Subcutaneous adipose tissue (tissue), 4 donors: Measurements from ENCODE around the gene RNFT2. TPM values are rescaled to one million over a fixed set of nuclear protein-coding genes. Genes with fewer than 3 reads are reported as not detected.

ENCODE experiments used
- CTCF ChIP-seq: fragments of 450-650 bp; IDR thresholded peaks from one replicate; pipeline ENCODE4 v1.5.1; 2016; ENCODE audit warnings: low read depth, mild to moderate bottlenecking, control low read depth, antibody characterized with exemption, moderate library complexity
- total RNA-seq, 4 donors: library from RNA; depleted of rRNA; stranded (reverse); fragments of >200 nt; gene quantifications; one replicate each; pipeline ENCODE4 v1.1.0, GENCODE V29; 2016

The RNFT2 gene
- total RNA-seq, 4 donors from 2014 or later = 0.49 to 2.6 (median 1.2) TPM

DNA sequence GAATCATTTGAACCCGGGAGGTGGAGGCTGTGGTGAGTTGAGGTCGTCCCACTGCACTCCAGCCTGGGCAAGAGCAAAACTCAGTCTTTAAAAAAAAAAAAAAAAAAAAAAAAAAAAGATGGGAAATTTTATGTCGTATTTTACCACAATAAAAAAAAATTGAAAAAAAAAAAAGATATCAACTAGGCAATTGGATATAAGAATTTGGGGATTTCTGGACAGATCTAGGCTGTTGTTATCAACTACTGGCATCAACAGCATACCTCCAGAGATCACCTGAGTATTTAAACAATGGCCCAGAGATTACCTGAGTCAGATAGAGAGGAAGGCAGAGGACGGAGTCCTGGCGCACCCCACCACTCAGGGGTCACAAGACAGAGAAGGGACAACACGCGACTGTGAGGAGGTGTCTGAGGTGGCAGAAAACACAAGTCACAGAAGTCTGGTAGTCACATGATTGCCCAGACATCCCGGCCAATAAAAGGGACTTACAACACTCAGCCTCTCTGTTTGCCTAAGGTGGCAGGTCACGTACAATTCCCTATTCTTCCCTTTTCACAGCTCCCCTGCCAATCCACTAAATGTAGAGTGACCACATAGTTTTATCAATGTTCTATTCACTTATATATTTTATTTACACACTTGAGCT is 2.0 kb upstream of the RNFT2 start:
- no peak for TF ChIP-seq CTCF

- no peak for TF ChIP-seq CTCF
Observed at GRCh38 chr12:116736962-116737773, 947 bp upstream of the RNFT2 start.

GRCh38 chr12:116739381-116739887 is 1.3 kb downstream of the RNFT2 start:
- no peak for TF ChIP-seq CTCF

DNA sequence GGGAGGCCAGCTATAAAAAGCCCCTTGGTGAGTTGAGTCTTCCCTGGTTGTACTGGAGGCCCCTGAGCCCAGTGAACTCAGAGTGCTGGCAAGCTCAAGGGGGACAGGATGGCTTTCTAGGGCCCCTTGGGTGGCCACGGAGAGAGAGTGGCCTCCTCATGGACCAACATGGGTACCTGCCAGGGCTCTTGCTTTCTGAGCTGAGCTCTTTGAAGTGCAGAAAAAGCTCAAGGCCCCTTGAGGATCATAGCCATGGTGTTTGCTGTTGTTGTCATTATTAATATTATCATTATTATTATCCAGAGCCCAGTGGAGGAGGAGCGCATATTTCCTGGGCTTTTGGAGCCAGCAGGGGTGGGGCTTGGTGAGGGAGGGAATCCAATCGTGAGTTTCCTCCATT is 6.7 kb downstream of the RNFT2 start:
- TF ChIP-seq CTCF = no peak

- no peak for TF ChIP-seq CTCF
Observed at GRCh38 chr12:116745554-116745953, 7.4 kb downstream of the RNFT2 start.

GRCh38 chr12:116749884-116750283 is 11.8 kb downstream of the RNFT2 start:
- TF ChIP-seq CTCF = no peak

GRCh38 chr12:116750298-116750697 is 12.2 kb downstream of the RNFT2 start:
- TF ChIP-seq CTCF = no peak
